ENCODE data around the gene COPRS. TPM values are rescaled to one million over a fixed set of nuclear protein-coding genes. Genes with fewer than 3 reads are reported as not detected.

The COPRS gene
- polyA plus RNA-seq, 1 of the 3 experiments (the other 2 are of a cell fraction): 88.8 TPM

GRCh38 chr17:31869797-31870568 is 10.9 kb upstream of the COPRS start:
- TF ChIP-seq USF1 (IDR thresholded peaks at IDR 0.05; ENCODE audit: borderline replicate concordance, low read depth) (no peak), IRF3 (IDR thresholded peaks at IDR 0.05; ENCODE audit: low read depth, low read length) (no peak), MAX (IDR thresholded peaks at IDR 0.05; ENCODE audit: low read depth) (no peak), GATA2 (CRISPR knock-in tag; IDR thresholded peaks at IDR 0.05) (no peak), POLR2AphosphoS5 (IDR thresholded peaks at IDR 0.05; ENCODE audit: low read depth, low read length) (no peak), TEAD4 (IDR thresholded peaks at IDR 0.05; ENCODE audit: borderline replicate concordance, insufficient read depth) (no peak), RCOR1 (IDR thresholded peaks at IDR 0.05; ENCODE audit: low read length) (no peak)
- H3K9me3 ChIP-seq: no peaks in the 10 kb centered on the region
- H3K36me3 ChIP-seq (replicated peaks in 1 of 2; ENCODE audit: control insufficient read depth in 1 of 2, insufficient read depth in 2 of 2, low read length in 1 of 2): peaks cover 27 to 88% of the 10 kb centered on the region in 2 experiments
- no peaks in the 10 kb centered on the region for H3K4me1 ChIP-seq (ENCODE audit: control insufficient read depth in 1 of 2, insufficient read depth in 2 of 2, low read depth in 1 of 2, low read length in 1 of 2)
- no peaks in the 10 kb centered on the region; the same call in 1 of the 2 replicates for H3K79me2 ChIP-seq (ENCODE audit: insufficient read depth)
- no peak for DNase-seq
- H3K27me3 ChIP-seq (ENCODE audit: insufficient read depth): no peaks in the 10 kb centered on the region
- H3K9ac ChIP-seq: no peak overlapping the region
- WGBS (ENCODE audit: low lambda C conversion rate): 93% methylated on average over 5 of the region's 5 CpGs
- H4K20me1 ChIP-seq (ENCODE audit: insufficient read depth): no peaks in the 10 kb centered on the region
- POLR2A ChIA-PET: no interaction called here
- H3F3A ChIP-seq (replicated peaks; ENCODE audit: insufficient read depth): peaks cover 9% of the 10 kb centered on the region
- no peaks in the 10 kb centered on the region for H3K9me2 ChIP-seq
- CTCF ChIA-PET: interaction anchor here (0.8 to 1.4 kb wide), 2 partner anchors 10 kb away, joined by 3 to 4 read pairs; partner anchors contain the start of gene COPRS
- H2AFZ ChIP-seq (ENCODE audit: low read depth): no peak overlapping the region
- H3K4me3 ChIP-seq (ENCODE audit: low read depth in 2 of 2, low read length in 1 of 2): no peak overlapping the region
- no peak overlapping the region for H3K27ac ChIP-seq (ENCODE audit: low read depth in 2 of 2, low read length in 1 of 2)
- H3K4me2 ChIP-seq: no peak overlapping the region

- POLR2A ChIA-PET: no interaction called here
- Histone ChIP-seq H3K4me1 (ENCODE audit: control insufficient read depth in 1 of 2, insufficient read depth in 2 of 2, low read depth in 1 of 2, low read length in 1 of 2) (no peaks in the 10 kb centered on the region), H3K79me2 (ENCODE audit: insufficient read depth) (no peaks in the 10 kb centered on the region; the same call in 1 of the 2 replicates), H3K4me3 (ENCODE audit: low read depth in 2 of 2, low read length in 1 of 2) (no peak overlapping the region), H3K9ac (no peak overlapping the region), H3F3A (replicated peaks; ENCODE audit: insufficient read depth) (peaks cover 16% of the 10 kb centered on the region), H3K9me2 (no peaks in the 10 kb centered on the region), H4K20me1 (ENCODE audit: insufficient read depth) (no peaks in the 10 kb centered on the region), H3K36me3 (replicated peaks in 1 of 2; ENCODE audit: control insufficient read depth in 1 of 2, insufficient read depth in 2 of 2, low read length in 1 of 2) (peaks cover 29 to 88% of the 10 kb centered on the region in 2 experiments), H2AFZ (ENCODE audit: low read depth) (no peak overlapping the region), H3K4me2 (no peak overlapping the region), H3K27me3 (ENCODE audit: insufficient read depth) (no peaks in the 10 kb centered on the region), H3K27ac (ENCODE audit: low read depth in 2 of 2, low read length in 1 of 2) (no peak overlapping the region), H3K9me3 (no peaks in the 10 kb centered on the region)
- DNase-seq: no peak
- WGBS (ENCODE audit: low lambda C conversion rate): 100% methylated on average over 2 of the region's 2 CpGs
- CTCF ChIA-PET: no interaction called here
- no peak for TF ChIP-seq CHD2 (IDR thresholded peaks at IDR 0.05; ENCODE audit: low read length, partially characterized antibody)
- TF ChIP-seq PBX3 (IDR thresholded peaks at IDR 0.05): no peak
- no peak for TF ChIP-seq EZH2phosphoT487 (IDR thresholded peaks at IDR 0.05; ENCODE audit: borderline replicate concordance, low read depth)
- TF ChIP-seq ELF1 (IDR thresholded peaks at IDR 0.05): no peak
- no peak for TF ChIP-seq RCOR1 (IDR thresholded peaks at IDR 0.05; ENCODE audit: low read length)
- no peak for TF ChIP-seq USF2 (IDR thresholded peaks at IDR 0.05; ENCODE audit: borderline replicate concordance, low read depth, low read length)
- TF ChIP-seq SMC3 (IDR thresholded peaks at IDR 0.05; ENCODE audit: low read depth, low read length): no peak
- no peak for TF ChIP-seq YY1 (IDR thresholded peaks at IDR 0.05; ENCODE audit: low read depth)
- TF ChIP-seq FOXJ3 (CRISPR knock-in tag; IDR thresholded peaks at IDR 0.05): no peak
- no peak for TF ChIP-seq CTCF (IDR thresholded peaks at IDR 0.05)
Observed at GRCh38 chr17:31869031-31869430, 10.0 kb upstream of the COPRS start.
